ENCODE data around the gene TMEM247. TPM values are rescaled to one million over a fixed set of nuclear protein-coding genes. Genes with fewer than 3 reads are reported as not detected.

The TMEM247 gene
- total RNA-seq, 4 donors from 2014 or later = not detected

GRCh38 chr2:46447649-46448048 lies 31.7 kb upstream of the TMEM247 start:
- Histone ChIP-seq H3K27me3 (no peaks in the 10 kb centered on the region), H3K4me1 (peaks cover 11% of the 10 kb centered on the region), H3K4me3 (no peak overlapping the region), H3K27ac (no peak overlapping the region), H3K36me3 (no peaks in the 10 kb centered on the region), H3K9me3 (peaks cover 4% of the 10 kb centered on the region)
- no peak for DNase-seq (ENCODE audit: low spot score in 2 of 2)
- TF ChIP-seq POLR2A (IDR thresholded peaks at IDR 0.05) = no peak
- TF ChIP-seq, protein P1, sequence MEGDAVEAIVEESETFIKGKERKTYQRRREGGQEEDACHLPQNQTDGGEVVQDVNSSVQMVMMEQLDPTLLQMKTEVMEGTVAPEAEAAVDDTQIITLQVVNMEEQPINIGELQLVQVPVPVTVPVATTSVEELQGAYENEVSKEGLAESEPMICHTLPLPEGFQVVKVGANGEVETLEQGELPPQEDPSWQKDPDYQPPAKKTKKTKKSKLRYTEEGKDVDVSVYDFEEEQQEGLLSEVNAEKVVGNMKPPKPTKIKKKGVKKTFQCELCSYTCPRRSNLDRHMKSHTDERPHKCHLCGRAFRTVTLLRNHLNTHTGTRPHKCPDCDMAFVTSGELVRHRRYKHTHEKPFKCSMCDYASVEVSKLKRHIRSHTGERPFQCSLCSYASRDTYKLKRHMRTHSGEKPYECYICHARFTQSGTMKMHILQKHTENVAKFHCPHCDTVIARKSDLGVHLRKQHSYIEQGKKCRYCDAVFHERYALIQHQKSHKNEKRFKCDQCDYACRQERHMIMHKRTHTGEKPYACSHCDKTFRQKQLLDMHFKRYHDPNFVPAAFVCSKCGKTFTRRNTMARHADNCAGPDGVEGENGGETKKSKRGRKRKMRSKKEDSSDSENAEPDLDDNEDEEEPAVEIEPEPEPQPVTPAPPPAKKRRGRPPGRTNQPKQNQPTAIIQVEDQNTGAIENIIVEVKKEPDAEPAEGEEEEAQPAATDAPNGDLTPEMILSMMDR (IDR thresholded peaks at IDR 0.05) = no peak
- no peak for TF ChIP-seq POLR2AphosphoS5 (IDR thresholded peaks at IDR 0.05)
- no peak for TF ChIP-seq EP300 (IDR thresholded peaks at IDR 0.05)
- WGBS = 92% methylated on average over 2 of the region's 2 CpGs

GRCh38 chr2:46448111-46448510 lies 31.3 kb upstream of the TMEM247 start:
- WGBS = 92% methylated on average over 6 of the region's 6 CpGs

GRCh38 chr2:46448641-46449040 lies 30.7 kb upstream of the TMEM247 start:
- H3K9me3 ChIP-seq = peaks cover 4% of the 10 kb centered on the region
- TF ChIP-seq, protein P1 (IDR thresholded peaks at IDR 0.05) = no peak
- no peak for TF ChIP-seq EP300 (IDR thresholded peaks at IDR 0.05)
- TF ChIP-seq POLR2A (IDR thresholded peaks at IDR 0.05) = no peak
- TF ChIP-seq POLR2AphosphoS5 (IDR thresholded peaks at IDR 0.05) = no peak

More at GRCh38 chr2:46448111-46448510, 31.3 kb upstream of the TMEM247 start:
- Histone ChIP-seq H3K27ac (no peak overlapping the region), H3K9me3 (peaks cover 4% of the 10 kb centered on the region), H3K4me3 (no peak overlapping the region), H3K27me3 (no peaks in the 10 kb centered on the region), H3K36me3 (no peaks in the 10 kb centered on the region), H3K4me1 (peaks cover 11% of the 10 kb centered on the region)
- DNase-seq (ENCODE audit: low spot score in 2 of 2) = no peak
- no peak for TF ChIP-seq EP300 (IDR thresholded peaks at IDR 0.05)
- TF ChIP-seq, protein P1 (IDR thresholded peaks at IDR 0.05) = no peak
- TF ChIP-seq POLR2AphosphoS5 (IDR thresholded peaks at IDR 0.05) = no peak
- no peak for TF ChIP-seq POLR2A (IDR thresholded peaks at IDR 0.05)

DNA sequence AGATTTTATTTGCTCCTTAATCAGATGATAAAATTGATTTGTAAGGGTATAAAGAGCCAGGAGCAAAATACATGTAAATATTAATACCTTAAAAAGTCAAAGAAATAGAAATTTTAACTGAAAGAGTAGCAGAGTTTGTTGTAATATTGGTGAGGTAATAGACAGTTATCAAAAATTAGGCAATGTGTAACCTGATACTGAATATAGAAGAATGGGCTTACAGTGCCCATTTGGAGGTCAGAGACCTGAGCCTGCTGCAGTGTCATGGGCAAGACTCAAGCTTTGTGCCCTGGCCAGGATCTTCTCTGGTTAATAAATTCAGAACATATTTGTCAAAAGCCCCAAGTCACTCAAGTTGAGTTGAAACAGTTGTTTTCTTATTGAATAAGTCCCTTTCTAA lies 29.7 kb upstream of the TMEM247 start:
- Histone ChIP-seq H3K27me3 (no peaks in the 10 kb centered on the region), H3K4me1 (peaks cover 11% of the 10 kb centered on the region), H3K36me3 (no peaks in the 10 kb centered on the region), H3K27ac (no peak overlapping the region), H3K9me3 (peaks cover 4% of the 10 kb centered on the region), H3K4me3 (no peak overlapping the region)
- no peak for DNase-seq (ENCODE audit: low spot score in 2 of 2)
- TF ChIP-seq POLR2AphosphoS5 (IDR thresholded peaks at IDR 0.05) = no peak
- TF ChIP-seq, protein P1 (IDR thresholded peaks at IDR 0.05) = no peak
- no peak for TF ChIP-seq POLR2A (IDR thresholded peaks at IDR 0.05)
- TF ChIP-seq EP300 (IDR thresholded peaks at IDR 0.05) = no peak

More at GRCh38 chr2:46448641-46449040, 30.7 kb upstream of the TMEM247 start:
- DNase-seq (ENCODE audit: low spot score in 2 of 2) = no peak
- peaks cover 11% of the 10 kb centered on the region for H3K4me1 ChIP-seq
- H3K27me3 ChIP-seq = no peaks in the 10 kb centered on the region
- H3K4me3 ChIP-seq = no peak overlapping the region
- H3K36me3 ChIP-seq = no peaks in the 10 kb centered on the region
- no peak overlapping the region for H3K27ac ChIP-seq

DNA sequence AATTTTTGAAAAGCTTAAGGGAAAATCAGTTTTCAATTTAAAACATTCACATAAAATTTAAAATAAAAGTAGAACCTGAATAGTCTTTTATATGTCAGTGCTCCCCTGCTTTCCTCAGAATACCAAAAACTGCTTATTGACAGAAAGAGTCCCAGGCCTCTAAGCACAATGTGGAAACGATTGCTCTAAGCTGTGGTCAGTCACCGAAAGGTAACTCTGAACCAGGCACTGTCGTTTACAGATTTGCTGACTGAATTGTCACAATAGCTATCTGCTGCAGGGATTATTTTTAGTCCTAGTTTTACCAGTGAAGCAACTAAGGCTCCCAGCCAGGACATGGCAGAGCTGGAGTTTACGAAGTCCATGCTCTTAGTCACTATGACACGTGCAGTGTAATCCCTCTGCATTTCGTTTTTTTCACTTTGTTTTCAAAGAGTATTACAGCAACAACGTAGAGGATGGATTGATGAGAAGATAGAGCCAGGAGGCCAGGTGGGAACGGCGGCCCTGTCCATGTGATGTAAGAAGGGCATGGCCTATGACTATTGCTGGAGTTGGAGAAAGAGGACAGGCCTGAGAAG lies 28.1 kb upstream of the TMEM247 start:
- DNase-seq (ENCODE audit: low spot score in 2 of 2) = no peak
- H3K9me3 ChIP-seq = no peaks in the 10 kb centered on the region
- peak overlapping the region; percentile 23 for H3K27ac ChIP-seq
- H3K4me3 ChIP-seq = no peak overlapping the region
- TF ChIP-seq POLR2A (IDR thresholded peaks at IDR 0.05) (no peak), EP300 (IDR thresholded peaks at IDR 0.05) (no peak), POLR2AphosphoS5 (IDR thresholded peaks at IDR 0.05) (no peak)
- H3K36me3 ChIP-seq = no peaks in the 10 kb centered on the region
- WGBS = 41% methylated on average over 9 of the region's 9 CpGs
- no peaks in the 10 kb centered on the region for H3K27me3 ChIP-seq
- H3K4me1 ChIP-seq = peaks cover 11% of the 10 kb centered on the region

DNA sequence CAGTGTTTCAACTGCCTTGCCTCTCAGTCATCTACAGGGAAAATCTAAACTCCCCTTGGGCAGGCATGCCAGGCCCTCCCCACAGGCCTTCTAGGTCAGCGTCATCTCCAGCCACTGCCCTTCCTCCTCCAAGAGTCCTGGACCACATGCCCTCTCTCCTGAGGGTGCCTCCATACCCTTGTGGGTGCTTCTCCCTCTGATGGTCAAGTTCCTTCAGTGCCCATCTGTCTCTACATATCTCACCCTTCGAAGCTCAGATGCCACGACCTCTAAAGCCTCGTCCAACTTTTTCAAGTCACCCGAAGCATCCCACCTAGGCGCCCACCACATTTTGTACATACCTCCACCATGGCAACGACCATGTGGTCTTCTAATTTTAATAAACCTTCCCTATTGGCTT lies 22.6 kb upstream of the TMEM247 start:
- Histone ChIP-seq H3K27ac (no peak overlapping the region), H3K4me1 (peaks cover 17% of the 10 kb centered on the region), H3K36me3 (no peaks in the 10 kb centered on the region), H3K27me3 (no peaks in the 10 kb centered on the region), H3K4me3 (no peak overlapping the region), H3K9me3 (no peaks in the 10 kb centered on the region)
- TF ChIP-seq, protein P1 (IDR thresholded peaks at IDR 0.05) = no peak
- TF ChIP-seq POLR2AphosphoS5 (IDR thresholded peaks at IDR 0.05) = no peak
- 95% methylated on average over 7 of the region's 7 CpGs for WGBS
- DNase-seq (ENCODE audit: low spot score in 2 of 2) = no peak

Data from suprapubic skin (tissue), 4 donors.